Transverse colon (tissue), 4 donors: Measurements from ENCODE around the gene WDR86. TPM values are rescaled to one million over a fixed set of nuclear protein-coding genes. Genes with fewer than 3 reads are reported as not detected.

ENCODE experiments used
- DNase-seq: peaks from one replicate; pipeline ENCODE4 v3.0.0-alpha.2; 2019
- H3K27ac ChIP-seq, 4 donors: fragments of 200-600 bp; sonication (generic); 2 replicates each; pipeline ENCODE4 v1.5.1; 2016 to 2018; ENCODE audit warnings: inconsistent platforms in 4 of 4
- H3K27me3 ChIP-seq: fragments of 200-600 bp; sonication (generic); 2 replicates; pipeline ENCODE4 v1.5.1; 2017; ENCODE audit warnings: inconsistent platforms
- H3K36me3 ChIP-seq, 4 donors: fragments of 200-600 bp; sonication (generic); 2 replicates each; pipeline ENCODE4 v1.5.1; 2017 to 2019; ENCODE audit warnings: inconsistent platforms in 4 of 4
- H3K4me1 ChIP-seq, 4 donors: fragments of 200-600 bp; sonication (generic); 2 replicates each; pipeline ENCODE4 v1.5.1; 2017 to 2020; ENCODE audit warnings: inconsistent platforms in 4 of 4
- H3K4me3 ChIP-seq, 4 donors: fragments of 200-600 bp; sonication (generic); 1 replicate in 1 of 4; 2 replicates in 3 of 4; pipeline versions ENCODE4 v1.5.1 to v1.6.1; 2017 to 2019; ENCODE audit warnings: inconsistent platforms in 4 of 4
- H3K9me3 ChIP-seq, 2 donors: fragments of 200-600 bp; sonication (generic); 2 replicates each; pipeline ENCODE4 v1.5.1; 2017 to 2019; ENCODE audit warnings: inconsistent platforms in 2 of 2
- CTCF ChIP-seq, 5 experiments: fragments of 200-600 bp in 3 of 5; fragments of 450-650 bp in 2 of 5; sonication (generic) in 3 of 5; IDR thresholded peaks; 1 replicate in 2 of 5; 2 replicates in 3 of 5; pipeline ENCODE4 v1.5.1; 2016 to 2017; ENCODE audit warnings: antibody characterized with exemption in 5 of 5, inconsistent platforms in 3 of 5, mild to moderate bottlenecking in 2 of 5, moderate library complexity in 1 of 5
- EP300 ChIP-seq: sonication (generic); formaldehyde crosslinking; IDR thresholded peaks from one replicate; pipeline ENCODE4 v1.6.1; 2017; ENCODE audit warnings: antibody characterized with exemption, low read depth
- POLR2A ChIP-seq: fragments of 450-650 bp; IDR thresholded peaks from one replicate; pipeline ENCODE4 v1.6.1; 2016; ENCODE audit warnings: antibody characterized with exemption, mild to moderate bottlenecking, moderate library complexity
- POLR2AphosphoS5 ChIP-seq, 3 donors: sonication (generic); formaldehyde crosslinking; IDR thresholded peaks; one replicate each; pipeline ENCODE4 v1.6.1; 2016; ENCODE audit warnings: antibody characterized with exemption in 3 of 3
- WGBS, 2 donors: methylation state at CpG; one replicate each; pipeline ENCODE4 v1.1.5; 2018; ENCODE audit warnings: low coverage in 1 of 2; 5-methylcytosine and 5-hydroxymethylcytosine counted together
- in situ Hi-C, 4 donors: fragments of 200-750 bp; cut with MboI; loops; one replicate each; pipeline versions ENCODE4 v1.15.0 to v1.15.1; 2017; ENCODE audit warnings: low sequenced_read_pairs in 3 of 4, low pct_ligation_motif_present in 1 of 4, low pct_unique_long_range_greater_than_20kb in 1 of 4
- intact Hi-C: fragments of 100-400 bp; cut with DNase I; formaldehyde crosslinking; loops from one replicate; pipeline ENCODE4 v1.15.1; 2023; ENCODE audit warnings: low total_unique reads
- total RNA-seq, 4 donors: library from RNA; depleted of rRNA; stranded (reverse); fragments of >200 nt; gene quantifications; one replicate each; pipeline ENCODE4 v1.1.0, GENCODE V29; 2016

The WDR86 gene
- total RNA-seq, 4 donors from 2014 or later = 2.8 to 33.3 (median 7.1) TPM

DNA sequence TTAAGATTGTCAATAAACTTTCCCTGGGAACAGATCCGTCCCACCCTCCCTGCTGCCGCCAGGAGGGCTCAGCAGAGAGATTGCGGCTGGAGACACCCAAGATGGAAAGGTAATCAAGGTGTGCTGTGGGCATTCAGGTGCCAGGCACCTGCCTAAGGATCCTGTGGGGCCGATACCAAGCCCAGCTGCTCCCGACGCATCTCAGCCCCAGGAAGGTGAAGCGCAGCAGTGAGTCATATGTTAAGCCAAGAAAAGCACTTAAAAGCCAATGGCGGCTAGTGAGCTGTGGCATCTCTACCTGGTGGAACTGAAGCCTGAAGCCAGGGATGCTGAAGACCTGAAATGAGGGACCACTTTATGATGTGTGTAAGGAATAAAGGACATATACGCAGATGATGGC lies 6.1 kb downstream of the WDR86 start:
- intact Hi-C loops (no loop called here), in situ Hi-C loops (no loop called here)
- Histone ChIP-seq H3K36me3 (no peaks in the 10 kb centered on the region), H3K27me3 (peaks cover 16% of the 10 kb centered on the region), H3K27ac (peak overlapping the region in 3 of 4 donors; percentile 16 to 37 (median 29)), H3K4me3 (no peak overlapping the region), H3K4me1 (peaks cover 0 to 6% (median 1%) of the 10 kb centered on the region in 4 donors), H3K9me3 (no peaks in the 10 kb centered on the region)
- TF ChIP-seq CTCF (IDR thresholded peaks at IDR 0.05) = no peak
- TF ChIP-seq POLR2A = no peak
- no peak for TF ChIP-seq POLR2AphosphoS5 (IDR thresholded peaks at IDR 0.05)
- TF ChIP-seq EP300 = no peak
- DNase-seq = no peak
- WGBS, 2 donors = 78 to 81% methylated on average over 1 to 9 of the region's 9 CpGs

DNA sequence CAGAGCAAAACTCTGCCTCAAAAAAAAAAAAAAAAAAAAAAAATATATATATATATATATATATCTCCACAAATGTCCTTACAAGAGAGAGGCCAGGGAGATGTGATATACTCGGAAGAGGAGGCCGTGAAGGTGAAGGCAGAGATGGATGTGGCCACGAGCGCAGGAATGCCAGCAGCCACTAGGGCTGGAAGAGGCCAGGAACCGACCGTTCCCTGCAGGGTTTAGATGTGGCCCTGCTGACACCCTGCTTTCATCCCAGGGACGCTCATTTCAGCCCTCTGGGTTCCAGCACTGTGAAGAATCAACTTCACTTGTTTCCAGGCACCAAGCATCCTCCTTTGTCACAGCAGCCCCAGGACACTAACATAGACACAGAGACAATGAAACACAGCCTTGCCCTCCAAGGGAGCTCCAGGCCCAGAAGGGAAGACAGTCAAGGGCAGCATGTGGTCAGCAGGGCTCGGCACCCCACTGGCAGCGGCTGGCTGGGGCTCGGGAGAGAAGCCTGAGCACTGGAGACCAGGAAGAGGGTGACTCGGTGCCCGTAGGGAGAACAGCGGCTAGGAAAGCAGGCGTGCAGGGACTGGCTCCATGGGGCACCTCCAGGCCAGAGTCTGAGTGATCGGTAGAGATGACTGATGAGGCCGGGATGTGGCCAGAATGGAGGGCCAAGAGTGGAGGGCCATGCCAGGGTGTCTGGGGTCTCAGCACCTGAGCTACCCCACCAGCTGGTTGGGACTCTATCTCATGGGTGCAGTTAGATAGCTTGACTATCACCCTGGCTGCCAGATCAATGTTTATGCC lies 7.6 kb downstream of the WDR86 start:
- no peak for TF ChIP-seq EP300
- TF ChIP-seq POLR2AphosphoS5 (IDR thresholded peaks at IDR 0.05) = no peak
- no peak for TF ChIP-seq POLR2A
- TF ChIP-seq CTCF (IDR thresholded peaks at IDR 0.05) = no peak

DNA sequence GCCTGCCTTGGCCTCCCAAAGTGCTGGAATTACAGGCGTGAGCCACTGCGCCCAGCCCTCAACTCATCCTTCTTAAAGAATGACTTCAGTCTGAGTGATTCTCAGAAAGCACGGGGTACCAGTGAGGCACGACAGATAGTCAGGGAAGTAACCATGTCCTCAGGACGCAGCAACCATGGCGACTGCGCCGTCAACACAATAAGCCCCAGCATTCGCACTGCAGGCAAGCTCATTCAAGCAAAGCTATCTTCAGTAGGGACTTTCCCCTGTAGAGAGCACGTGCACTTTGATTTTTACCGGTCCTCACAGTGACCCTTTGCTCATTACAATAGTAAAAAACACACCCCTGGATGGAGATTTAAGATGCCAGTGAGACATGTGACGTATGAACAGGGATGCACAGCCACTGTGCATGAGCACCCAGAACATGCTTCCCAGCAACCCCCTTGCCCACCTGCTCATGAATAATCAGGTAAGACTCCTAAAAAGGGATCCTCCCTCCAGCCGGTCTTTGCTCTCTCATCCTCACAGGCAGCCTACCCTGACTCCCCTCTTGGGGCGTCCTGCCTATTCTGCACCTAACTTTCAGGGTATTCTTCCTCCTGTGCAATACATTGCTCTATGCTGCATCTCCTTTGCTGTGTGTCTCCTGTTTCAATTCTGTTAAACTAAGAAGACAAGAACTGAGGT lies 9.1 kb downstream of the WDR86 start:
- TF ChIP-seq CTCF (IDR thresholded peaks at IDR 0.05) = no peak
- in situ Hi-C loops = no loop called here
- Histone ChIP-seq H3K4me3 (no peak overlapping the region), H3K9me3 (no peaks in the 10 kb centered on the region), H3K4me1 (peaks cover 0 to 5% (median 0%) of the 10 kb centered on the region in 4 donors), H3K36me3 (no peaks in the 10 kb centered on the region), H3K27me3 (peaks cover 6% of the 10 kb centered on the region), H3K27ac (no peak overlapping the region)
- no peak for DNase-seq
- 45 to 46% methylated on average over 2 to 14 of the region's 14 CpGs for WGBS, 2 donors
- intact Hi-C loops = no loop called here

More for the DNA sequence above, 7.6 kb downstream of the WDR86 start:
- no peak overlapping the region for H3K4me3 ChIP-seq
- in situ Hi-C loops (no loop called here), intact Hi-C loops (no loop called here)
- 87 to 89% methylated on average over 3 to 16 of the region's 16 CpGs for WGBS, 2 donors
- H3K27me3 ChIP-seq = peaks cover 6% of the 10 kb centered on the region
- no peaks in the 10 kb centered on the region for H3K9me3 ChIP-seq
- DNase-seq = no peak
- no peaks in the 10 kb centered on the region for H3K36me3 ChIP-seq
- H3K27ac ChIP-seq = no peak overlapping the region
- H3K4me1 ChIP-seq = peaks cover 0 to 5% (median 0%) of the 10 kb centered on the region in 4 donors

GRCh38 chr7:151399906-151400305 lies 9.9 kb downstream of the WDR86 start:
- WGBS, 2 donors = 86% methylated on average over 14 of the region's 14 CpGs; no CpG with 5 or more reads in 1 of the 2 donors
- Histone ChIP-seq H3K36me3 (no peaks in the 10 kb centered on the region), H3K27ac (no peak overlapping the region), H3K4me1 (peaks cover 0 to 5% (median 0%) of the 10 kb centered on the region in 4 donors), H3K4me3 (no peak overlapping the region), H3K27me3 (no peaks in the 10 kb centered on the region), H3K9me3 (no peaks in the 10 kb centered on the region)
- no peak for TF ChIP-seq POLR2AphosphoS5 (IDR thresholded peaks at IDR 0.05)
- no peak for TF ChIP-seq POLR2A
- TF ChIP-seq CTCF (IDR thresholded peaks at IDR 0.05) = no peak
- TF ChIP-seq EP300 = no peak
- intact Hi-C loops = no loop called here
- DNase-seq = no peak
- in situ Hi-C loops = no loop called here
